HepG2 (cell line): Measurements from ENCODE around the gene PRDM11. TPM values are rescaled to one million over a fixed set of nuclear protein-coding genes. Genes with fewer than 3 reads are reported as not detected.

Source experiments
- CREM ChIP-seq, 2 experiments: sonication (generic) in 1 of 2; formaldehyde crosslinking in 1 of 2; IDR thresholded peaks; 2 replicates each; pipeline versions ENCODE4 v1.4.0 to v1.6.1; 2016 to 2020; ENCODE audit warnings: antibody characterized with exemption in 1 of 2, mild to moderate bottlenecking in 1 of 2, missing genetic modification reagents in 1 of 2
- DBP ChIP-seq: sonication (generic); formaldehyde crosslinking; IDR thresholded peaks from 2 replicates; pipeline ENCODE4 v1.4.0; 2020; ENCODE audit warnings: missing genetic modification reagents; ENCODE audit errors: not compliant biosample characterization
- KDM2A ChIP-seq: sonication (generic); formaldehyde crosslinking; IDR thresholded peaks from 2 replicates; pipeline ENCODE4 v1.4.0; 2020; ENCODE audit warnings: low read depth, missing genetic modification reagents, borderline replicate concordance
- KDM4B ChIP-seq: sonication (generic); formaldehyde crosslinking; IDR thresholded peaks from 2 replicates; pipeline ENCODE4 v1.4.0; 2020; ENCODE audit warnings: missing genetic modification reagents
- MEIS2 ChIP-seq: sonication (generic); formaldehyde crosslinking; IDR thresholded peaks from 2 replicates; pipeline ENCODE4 v1.9.0; 2021; ENCODE audit warnings: mild to moderate bottlenecking, missing genetic modification reagents
- MTF2 ChIP-seq: sonication (generic); formaldehyde crosslinking; IDR thresholded peaks from 2 replicates; pipeline ENCODE4 v1.5.0; 2020; ENCODE audit warnings: missing genetic modification reagents, borderline replicate concordance
- NFATC3 ChIP-seq: sonication (generic); formaldehyde crosslinking; IDR thresholded peaks from 2 replicates; pipeline ENCODE4 v1.5.1; 2020; ENCODE audit warnings: mild to moderate bottlenecking, missing genetic modification reagents
- RBFOX2 ChIP-seq: fragments of 200-400 bp; formaldehyde crosslinking; IDR thresholded peaks from 2 replicates; pipeline ENCODE4 v1.6.1; 2017; ENCODE audit warnings: low read depth, mild to moderate bottlenecking, low read length
- SPEN ChIP-seq: sonication (generic); formaldehyde crosslinking; IDR thresholded peaks from 2 replicates; pipeline ENCODE4 v1.5.1; 2020; ENCODE audit warnings: low read depth, mild to moderate bottlenecking, missing genetic modification reagents
- THAP9 ChIP-seq: sonication (generic); formaldehyde crosslinking; IDR thresholded peaks from 2 replicates; pipeline ENCODE4; 2020; ENCODE audit warnings: missing genetic modification reagents, mild to moderate bottlenecking, borderline replicate concordance
- USF2 ChIP-seq, 2 experiments: sonication (generic) in 1 of 2; formaldehyde crosslinking in 1 of 2; IDR thresholded peaks; 2 replicates each; pipeline versions ENCODE4 v1.5.1 to v1.6.1; 2011 to 2020; ENCODE audit warnings: borderline replicate concordance in 1 of 2, low read depth in 1 of 2, low read length in 1 of 2, mild to moderate bottlenecking in 1 of 2, missing genetic modification reagents in 1 of 2, moderate library complexity in 1 of 2
- ZBTB38 ChIP-seq: sonication (generic); formaldehyde crosslinking; IDR thresholded peaks from 2 replicates; pipeline ENCODE4 v1.5.1; 2020; ENCODE audit warnings: mild to moderate bottlenecking, missing genetic modification reagents
- ZFP1 ChIP-seq: IDR thresholded peaks from 2 replicates; pipeline ENCODE4 v1.6.1; 2016
- ZNF160 ChIP-seq: sonication (generic); formaldehyde crosslinking; IDR thresholded peaks from 2 replicates; pipeline ENCODE4 v1.8.0; 2022; ENCODE audit warnings: mild to moderate bottlenecking, inconsistent platforms, missing genetic modification reagents
- ZNF512B ChIP-seq: sonication (generic); formaldehyde crosslinking; IDR thresholded peaks from 2 replicates; pipeline ENCODE4 v1.5.1; 2020; ENCODE audit warnings: missing genetic modification reagents, mild to moderate bottlenecking, borderline replicate concordance
- ZNF547 ChIP-seq: sonication (generic); formaldehyde crosslinking; IDR thresholded peaks from 2 replicates; pipeline ENCODE4 v1.5.1; 2020; ENCODE audit warnings: mild to moderate bottlenecking, missing genetic modification reagents
- ZNF629 ChIP-seq: sonication (generic); formaldehyde crosslinking; conservative IDR thresholded peaks from 2 replicates; pipeline ENCODE4 v1.5.0; 2020; ENCODE audit warnings: missing genetic modification reagents
- ZNF720 ChIP-seq: sonication (generic); formaldehyde crosslinking; IDR thresholded peaks from 2 replicates; pipeline ENCODE4 v1.4.0; 2020; ENCODE audit warnings: missing genetic modification reagents
- ZNF761 ChIP-seq: sonication (generic); formaldehyde crosslinking; conservative IDR thresholded peaks from 2 replicates; pipeline ENCODE4 v1.4.0; 2020; ENCODE audit warnings: mild to moderate bottlenecking, missing genetic modification reagents
- ZSCAN30 ChIP-seq: sonication (generic); formaldehyde crosslinking; IDR thresholded peaks from 2 replicates; pipeline ENCODE4 v1.5.0; 2020; ENCODE audit warnings: mild to moderate bottlenecking, missing genetic modification reagents
- polyA plus RNA-seq, 8 experiments: library from polyadenylated mRNA; depleted of rRNA in 3 of 8; stranded (reverse) in 7 of 8; unstranded in 1 of 8; fragments of >200 nt; fragmentation: Illumina TruSeq in 4 of 8; extraction: Trizol in 4 of 8; gene quantifications; 2 replicates each; pipeline versions ENCODE4 v1.2.1 to v1.2.3, GENCODE V29; 2011 to 2016; ENCODE audit warnings: low read depth in 4 of 8, missing spikeins in 1 of 8, mixed read lengths in 1 of 8; ENCODE audit not compliant: insufficient read depth in 1 of 8
- total RNA-seq, 5 experiments: library from RNA; depleted of rRNA; stranded (reverse); fragments of >200 nt; fragmentation: Illumina TruSeq; extraction: Trizol; gene quantifications; 2 replicates each; pipeline ENCODE4 v1.2.3, GENCODE V29; 2016; ENCODE audit warnings: low read depth in 1 of 5

Gene PRDM11
- total and polyA plus RNA-seq, 2 of the 13 experiments (the other 11 are each of a cell fraction or from before 2014, with no cell fraction given), result 3.4 to 4.7 TPM

GRCh38 chr11:45147017-45147728 lies 734 bp downstream of the PRDM11 start (continued):
- TF ChIP-seq ZNF512B (CRISPR knock-in tag) (no peak), ZFP1 (CRISPR knock-in tag) (no peak), ZBTB38 (CRISPR knock-in tag) (peak; percentile 50; the same call in 1 of the 2 replicates), ZNF720 (no peak), SPEN (CRISPR knock-in tag) (peak; percentile 37; the same call in 1 of the 2 replicates), DBP (no peak), CREM (IDR thresholded peaks at IDR 0.05) (0 out of 2 replicates have a peak, but pooled peaks have one; percentile 19), CREM (CRISPR knock-in tag; IDR thresholded peaks at IDR 0.05) (no peak; the same call in 1 of the 2 replicates), ZSCAN30 (CRISPR knock-in tag) (no peak), ZNF160 (no peak), ZNF629 (CRISPR knock-in tag) (no peak), RBFOX2 (peak; percentile 93), KDM4B (CRISPR knock-in tag) (peak; percentile 52; the same call in 1 of the 2 replicates), THAP9 (CRISPR knock-in tag) (peak; percentile 42; the same call in 1 of the 2 replicates), ZNF761 (CRISPR knock-in tag) (0 out of 2 replicates have a peak, but pooled peaks have one; percentile 43), KDM2A (peak; percentile 58; the same call in 1 of the 2 replicates), ZNF547 (peak; percentile 37; the same call in 1 of the 2 replicates), NFATC3 (CRISPR knock-in tag) (no peak), MTF2 (0 out of 2 replicates have a peak, but pooled peaks have one; percentile 21), USF2 (IDR thresholded peaks at IDR 0.05; ENCODE audit: low read depth, low read length) (no peak), USF2 (CRISPR knock-in tag; IDR thresholded peaks at IDR 0.05; ENCODE audit: borderline replicate concordance) (no peak), MEIS2 (peak; percentile 57)
